Activated CD4-positive, CD25-positive, alpha-beta regulatory T cell (primary cell): ENCODE measurements around the gene HSPA1B.

Experiments used
- DNase-seq, 4 experiments: peaks; one replicate each; lab custom pipeline; 2025; lab: John Stamatoyannopoulos, UW

HSPA1B gene

DNA sequence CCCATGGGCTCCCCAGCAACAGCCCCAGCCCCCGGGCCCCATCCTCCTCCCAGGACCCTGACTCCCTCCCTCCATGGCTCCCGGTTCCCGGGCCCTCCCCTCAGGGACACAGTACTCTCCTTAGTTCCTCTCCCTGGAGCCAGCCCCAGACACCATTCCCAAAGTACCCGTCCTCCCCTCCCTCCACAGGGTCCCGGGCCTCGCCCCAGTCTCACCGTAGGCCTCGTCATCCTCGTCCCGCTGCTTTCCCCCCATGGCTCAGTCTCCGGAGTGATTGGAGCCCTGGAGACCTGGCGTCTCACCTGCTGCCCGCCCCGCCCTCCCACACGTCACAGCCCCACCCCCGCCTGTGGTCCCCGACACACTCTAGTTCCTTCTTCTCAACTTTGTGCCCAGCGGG is 51.2 kb downstream of the HSPA1B start, which contains the start of gene SLC44A4:
Gene SLC44A4 (minus strand): TSS at position 272 of the 400 bp plus-strand sequence. CDS start 17 bp downstream, at position 255.
- no peak for DNase-seq

- no peak for DNase-seq
These were observed 51.6 kb downstream of the HSPA1B start for GRCh38 chr6:31879143-31879542.
